NCI-H146 treated with DMSO at 0.1 percent for 48 hours (cell line): Measurements from ENCODE around the gene FLT1.

Source experiments
- DNase-seq: peaks from one replicate; lab custom pipeline; 2025; ENCODE audit not compliant: unreplicated experiment; lab: John Stamatoyannopoulos, UW

FLT1 gene

GRCh38 chr13:28324181-28324789 is 170.6 kb downstream of the FLT1 start:
- DNase-seq, result peak; percentile 29

- DNase-seq, result no peak
Measured at GRCh38 chr13:28322256-28322905, 172.5 kb downstream of the FLT1 start.

GRCh38 chr13:28321756-28322155 is 173.2 kb downstream of the FLT1 start:
- DNase-seq, result no peak

- peak; percentile 77 for DNase-seq
Measured at GRCh38 chr13:28320884-28321574, 173.9 kb downstream of the FLT1 start.

GRCh38 chr13:28320209-28320608 is 174.7 kb downstream of the FLT1 start:
- DNase-seq, result no peak

- DNase-seq, result no peak
Measured at GRCh38 chr13:28319528-28319927, 175.4 kb downstream of the FLT1 start.

- no peak for DNase-seq
Measured at GRCh38 chr13:28318496-28318895, 176.4 kb downstream of the FLT1 start.

GRCh38 chr13:28316836-28317235 is 178.1 kb downstream of the FLT1 start:
- DNase-seq, result no peak

GRCh38 chr13:28316129-28316528 is 178.8 kb downstream of the FLT1 start:
- no peak for DNase-seq

GRCh38 chr13:28314879-28315278 is 180.0 kb downstream of the FLT1 start:
- no peak for DNase-seq

- DNase-seq, result no peak
Measured at GRCh38 chr13:28313579-28313978, 181.3 kb downstream of the FLT1 start.

- no peak for DNase-seq
Measured at GRCh38 chr13:28306325-28306724, 188.6 kb downstream of the FLT1 start.

- DNase-seq, result no peak
Measured at GRCh38 chr13:28301839-28302238, 193.1 kb downstream of the FLT1 start.

- no peak for DNase-seq
Measured at GRCh38 chr13:28299916-28300315, 195.0 kb downstream of the FLT1 start.

GRCh38 chr13:28297341-28297740 is 197.6 kb downstream of the FLT1 start:
- no peak for DNase-seq

GRCh38 chr13:28286263-28286662 is 208.7 kb downstream of the FLT1 start:
- no peak for DNase-seq

- DNase-seq, result no peak
Measured at GRCh38 chr13:28283600-28283999, 211.3 kb downstream of the FLT1 start.

GRCh38 chr13:28282451-28282850 is 212.5 kb downstream of the FLT1 start:
- DNase-seq, result no peak

GRCh38 chr13:28273919-28274318 is 221.0 kb downstream of the FLT1 start:
- DNase-seq, result no peak

- DNase-seq, result no peak
Measured at GRCh38 chr13:28271056-28271840, 223.7 kb downstream of the FLT1 start.

- no peak for DNase-seq
Measured at GRCh38 chr13:28268800-28269223, 226.1 kb downstream of the FLT1 start.

GRCh38 chr13:28267497-28267896 is 227.4 kb downstream of the FLT1 start:
- no peak for DNase-seq
